GM12801 (cell line): ENCODE results near the gene GRB7.

Source experiments
- TF ChIP-seq, protein P1 (sequence below): IDR thresholded peaks from one replicate; pipeline ENCODE4 v1.5.1; 2011; ENCODE audit warnings: control low read depth; ENCODE audit not compliant: insufficient read length; ENCODE audit errors: extremely low read depth

GRB7 gene

DNA sequence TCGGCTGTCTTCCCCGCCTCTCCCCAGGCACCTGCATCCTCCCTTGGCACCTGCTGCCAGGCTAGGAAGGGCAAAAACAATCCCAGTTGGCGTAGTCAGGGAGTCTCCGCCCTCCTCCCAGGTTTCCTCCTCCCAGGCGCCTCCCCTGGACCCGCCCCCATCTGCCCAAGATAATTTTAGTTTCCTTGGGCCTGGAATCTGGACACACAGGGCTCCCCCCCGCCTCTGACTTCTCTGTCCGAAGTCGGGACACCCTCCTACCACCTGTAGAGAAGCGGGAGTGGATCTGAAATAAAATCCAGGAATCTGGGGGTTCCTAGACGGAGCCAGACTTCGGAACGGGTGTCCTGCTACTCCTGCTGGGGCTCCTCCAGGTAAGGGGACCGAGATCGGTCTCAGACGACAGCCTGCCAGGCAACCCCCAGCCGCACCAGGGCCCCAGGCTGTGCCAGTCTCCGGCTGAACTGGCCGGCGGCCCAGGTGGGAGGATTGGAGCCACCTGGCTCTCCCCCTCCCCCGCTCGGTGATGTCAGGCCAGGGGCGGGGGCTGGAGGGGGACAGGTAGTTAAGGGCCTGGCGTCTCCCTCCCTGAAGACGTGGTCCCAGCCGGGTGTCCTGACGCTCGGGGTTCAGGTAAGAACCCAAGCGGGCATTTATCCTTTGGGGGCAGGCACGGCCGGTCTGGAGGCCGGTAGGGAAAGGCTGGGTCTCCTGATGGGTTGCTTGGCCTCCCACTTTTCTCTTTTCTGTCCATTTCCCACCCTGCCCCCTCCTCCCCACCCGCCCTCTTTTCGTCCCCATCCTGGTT is at the start of gene GRB7:
GRB7 (plus strand) TSS at position 179 of the 808 bp plus-strand sequence. CDS start 4,364 bp downstream, outside the sequence.
- TF ChIP-seq, protein P1, sequence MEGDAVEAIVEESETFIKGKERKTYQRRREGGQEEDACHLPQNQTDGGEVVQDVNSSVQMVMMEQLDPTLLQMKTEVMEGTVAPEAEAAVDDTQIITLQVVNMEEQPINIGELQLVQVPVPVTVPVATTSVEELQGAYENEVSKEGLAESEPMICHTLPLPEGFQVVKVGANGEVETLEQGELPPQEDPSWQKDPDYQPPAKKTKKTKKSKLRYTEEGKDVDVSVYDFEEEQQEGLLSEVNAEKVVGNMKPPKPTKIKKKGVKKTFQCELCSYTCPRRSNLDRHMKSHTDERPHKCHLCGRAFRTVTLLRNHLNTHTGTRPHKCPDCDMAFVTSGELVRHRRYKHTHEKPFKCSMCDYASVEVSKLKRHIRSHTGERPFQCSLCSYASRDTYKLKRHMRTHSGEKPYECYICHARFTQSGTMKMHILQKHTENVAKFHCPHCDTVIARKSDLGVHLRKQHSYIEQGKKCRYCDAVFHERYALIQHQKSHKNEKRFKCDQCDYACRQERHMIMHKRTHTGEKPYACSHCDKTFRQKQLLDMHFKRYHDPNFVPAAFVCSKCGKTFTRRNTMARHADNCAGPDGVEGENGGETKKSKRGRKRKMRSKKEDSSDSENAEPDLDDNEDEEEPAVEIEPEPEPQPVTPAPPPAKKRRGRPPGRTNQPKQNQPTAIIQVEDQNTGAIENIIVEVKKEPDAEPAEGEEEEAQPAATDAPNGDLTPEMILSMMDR = no peak

DNA sequence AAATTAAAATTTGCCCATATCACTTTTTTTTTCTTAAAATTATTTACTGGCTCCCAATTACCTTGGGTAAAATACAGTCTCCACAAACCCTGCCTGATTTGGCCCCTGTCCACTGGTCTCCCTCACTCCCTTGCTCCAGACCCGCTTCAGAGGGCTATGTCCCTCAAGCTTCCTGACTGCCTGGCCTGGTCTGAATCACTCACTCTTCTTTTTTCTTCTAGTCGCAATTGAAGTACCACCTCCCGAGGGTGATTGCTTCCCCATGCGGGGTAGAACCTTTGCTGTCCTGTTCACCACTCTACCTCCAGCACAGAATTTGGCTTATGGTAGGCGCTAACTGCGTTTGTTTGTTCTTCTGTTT is 49.3 kb upstream of the GRB7 start:
- TF ChIP-seq, protein P1 = no peak

DNA sequence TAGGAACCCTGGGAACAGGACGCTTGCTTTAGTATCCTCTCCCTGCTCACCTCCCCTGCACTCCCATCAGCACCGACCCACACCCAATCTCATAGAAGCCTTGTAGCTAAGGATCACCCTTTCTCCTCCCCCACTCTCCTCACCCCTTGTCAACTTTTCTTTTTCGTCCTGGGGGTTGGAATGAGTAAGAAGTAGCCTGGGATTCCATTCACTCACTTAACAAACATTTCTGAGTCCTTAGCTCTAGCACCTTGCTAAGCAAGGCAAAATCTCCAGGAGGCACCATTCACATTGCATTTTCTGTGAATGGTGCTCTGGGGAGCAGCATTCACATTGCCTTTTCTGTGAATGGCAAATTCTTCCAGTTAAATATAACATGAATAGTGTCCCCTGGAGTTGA is 48.8 kb upstream of the GRB7 start:
- TF ChIP-seq, protein P1 = no peak

DNA sequence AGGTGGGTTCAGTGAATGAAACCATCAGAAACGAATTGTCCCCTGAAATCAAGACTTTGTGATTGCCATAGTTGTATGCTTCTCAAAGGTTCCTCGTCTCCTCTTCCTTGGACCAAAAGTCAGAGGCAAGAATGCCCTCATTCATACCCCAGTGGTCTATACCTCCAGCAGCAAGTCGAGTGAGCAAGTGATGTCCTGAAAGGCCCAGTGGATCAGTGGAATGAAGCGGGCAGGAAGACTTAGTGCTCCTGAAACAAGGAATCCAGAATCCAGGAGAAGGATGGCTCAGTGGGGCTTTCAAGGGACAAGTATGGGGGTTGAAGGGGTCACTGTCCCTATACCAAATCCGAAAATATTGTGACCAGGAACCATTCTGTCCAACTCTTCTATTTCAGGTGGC is 43.1 kb upstream of the GRB7 start:
- TF ChIP-seq, protein P1 = no peak

DNA sequence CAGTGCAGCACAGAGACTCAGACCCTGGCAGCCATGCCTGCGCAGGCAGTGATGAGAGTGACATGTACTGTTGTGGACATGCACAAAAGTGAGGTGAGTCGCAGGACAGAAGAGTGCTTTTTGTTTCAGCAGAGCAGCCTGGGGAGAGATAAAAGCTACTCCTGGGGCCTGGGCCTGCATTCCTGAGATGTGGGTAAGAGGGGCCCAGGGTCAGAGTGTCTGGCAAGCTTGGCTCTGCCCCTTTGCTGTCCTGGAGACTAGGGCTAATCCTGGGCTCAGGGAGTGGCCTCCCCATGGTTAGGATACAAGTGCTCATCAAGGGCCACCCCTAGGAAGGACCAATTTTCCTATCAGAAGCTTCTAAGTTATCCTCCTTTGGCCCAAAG is 42.7 kb upstream of the GRB7 start:
- TF ChIP-seq, protein P1 = no peak

DNA sequence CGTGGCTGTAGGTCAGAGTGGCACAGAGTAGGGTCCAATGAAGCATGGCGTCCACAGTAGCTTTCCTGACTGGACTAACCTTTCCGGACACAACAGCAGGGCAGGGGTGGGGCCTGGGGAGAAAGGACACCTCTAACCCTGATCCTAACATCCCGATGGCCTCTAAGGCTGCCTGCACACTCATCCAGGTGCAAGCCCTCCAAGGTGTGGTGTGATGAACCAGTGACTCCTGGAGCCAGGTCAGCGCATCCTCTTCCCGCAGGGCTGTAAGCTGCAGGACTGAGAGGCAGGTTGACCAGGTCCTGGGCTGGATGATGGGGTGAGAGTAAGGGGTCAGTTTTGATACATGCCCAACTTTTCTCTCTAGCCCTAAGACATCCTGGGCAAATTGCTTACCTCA is 41.0 kb upstream of the GRB7 start:
- TF ChIP-seq, protein P1 = no peak

DNA sequence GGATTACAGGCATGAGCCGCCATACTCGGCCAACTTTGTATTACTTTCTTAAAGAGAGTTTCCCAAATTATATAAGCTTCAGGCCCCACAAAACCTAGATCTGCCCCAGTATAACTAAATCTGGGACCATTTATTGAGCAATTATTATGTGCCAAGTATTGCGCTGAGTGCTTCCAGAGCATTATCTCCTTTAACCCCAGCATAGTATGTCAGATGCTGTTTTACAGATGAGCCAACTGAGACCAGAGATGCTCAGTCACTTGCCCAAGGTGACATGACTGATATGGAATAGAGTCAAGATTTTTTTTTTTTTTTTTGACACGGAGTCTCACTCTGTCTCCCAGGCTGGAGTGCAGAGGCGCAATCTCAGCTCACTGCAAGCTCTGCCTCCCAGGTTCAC is 39.8 kb upstream of the GRB7 start:
- TF ChIP-seq, protein P1 = no peak
